HepG2 (cell line): ENCODE measurements around the gene SBK1. TPM values are rescaled to one million over a fixed set of nuclear protein-coding genes. Genes with fewer than 3 reads are reported as not detected.

Experiments
- ATAC-seq: fragments of 200-7000 bp; cut with Tn5 transposase; 3 replicates; pipeline ENCODE4 v1.9.1; 2020; ENCODE audit warnings: mild to moderate bottlenecking, moderate library complexity
- BruUV-seq: library from RNA; stranded (reverse); fragments of 400-500 nt; replicated peaks from 2 replicates; lab custom pipeline; 2021; lab: Mats Ljungman, UMichigan
- CTCF ChIA-PET: fragments of 300-600 bp; formaldehyde crosslinking; extraction: SDS; loops from one replicate; lab custom pipeline; 2021; ENCODE audit warnings: low total read pairs, inconsistent platforms, low intra/inter-chr PET ratio; lab: Yijun Ruan, JAX
- POLR2A ChIA-PET: fragments of 350-600 bp; sonication (Branson Sonifier 250); formaldehyde crosslinking; loops from one replicate; lab custom pipeline; 2020; ENCODE audit warnings: antibody characterized with exemption, inconsistent platforms; lab: Yijun Ruan, JAX
- DNase-seq: peaks from one replicate; pipeline ENCODE4 v3.0.0-alpha.2; 2015; ENCODE audit warnings: low spot score
- FAIRE-seq: peaks from 3 replicates; lab custom pipeline; 2011; peaks lifted over from hg19 to GRCh38; lab: Jason Lieb, UNC
- H2AFZ ChIP-seq: one replicate; pipeline ENCODE4 v1.6.1; 2011; ENCODE audit warnings: low read length, inconsistent platforms
- H3K27ac ChIP-seq: fragments of 300-600 bp; 3 replicates; pipeline ENCODE4 v1.8.0; 2011; ENCODE audit warnings: mixed run types, mild to moderate bottlenecking, mixed read lengths, low read length, inconsistent platforms; ENCODE audit not compliant: insufficient read depth; ENCODE audit errors: extremely low read length
- H3K27me3 ChIP-seq, 2 experiments: fragments of 200-600 bp in 1 of 2; 2 replicates in 1 of 2; 3 replicates in 1 of 2; pipeline versions ENCODE4 v1.6.0 to v1.8.0; 2011; ENCODE audit warnings: low read length in 2 of 2, mild to moderate bottlenecking in 2 of 2, moderate library complexity in 2 of 2, inconsistent platforms in 1 of 2; ENCODE audit not compliant: insufficient read depth in 2 of 2, control insufficient read depth in 1 of 2
- H3K36me3 ChIP-seq, 2 experiments: fragments of 200-600 bp in 1 of 2; replicated peaks in 1 of 2; 2 replicates in 1 of 2; 3 replicates in 1 of 2; pipeline versions ENCODE4 v1.5.1 to v1.8.0; 2011; ENCODE audit warnings: low read length in 2 of 2, inconsistent platforms in 1 of 2; ENCODE audit not compliant: insufficient read depth in 2 of 2, control insufficient read depth in 1 of 2
- H3K4me1 ChIP-seq: 2 replicates; pipeline ENCODE4 v1.5.1; 2012; ENCODE audit warnings: low read length, inconsistent platforms; ENCODE audit not compliant: insufficient read depth
- H3K4me2 ChIP-seq: 2 replicates; pipeline ENCODE4 v1.6.0; 2011; ENCODE audit warnings: low read depth, low read length, inconsistent platforms
- H3K4me3 ChIP-seq, 3 experiments: fragments of 200-600 bp in 1 of 3; sonication (generic), shearing (Covaris generic) in 1 of 3; replicated peaks in 1 of 3; 2 replicates each; pipeline ENCODE4 v1.5.1; 2011 to 2016; ENCODE audit warnings: low read length in 3 of 3, inconsistent platforms in 2 of 3, low read depth in 2 of 3, mild to moderate bottlenecking in 2 of 3, control low read depth in 1 of 3, mixed read lengths in 1 of 3; ENCODE audit not compliant: insufficient read depth in 1 of 3
- H3K79me2 ChIP-seq: one replicate; pipeline ENCODE4 v1.6.1; 2011; ENCODE audit warnings: low read length, inconsistent platforms; ENCODE audit not compliant: insufficient read depth
- H3K9ac ChIP-seq: 2 replicates; pipeline ENCODE4 v1.6.0; 2011; ENCODE audit warnings: mild to moderate bottlenecking, low read depth, low read length, inconsistent platforms; ENCODE audit not compliant: insufficient read depth
- H3K9me3 ChIP-seq: 2 replicates; pipeline ENCODE4 v1.5.1; 2012; ENCODE audit warnings: mild to moderate bottlenecking, low read length
- H4K20me1 ChIP-seq: 2 replicates; pipeline ENCODE4 v1.6.0; 2011; ENCODE audit warnings: inconsistent platforms, mild to moderate bottlenecking, low read length, moderate library complexity; ENCODE audit not compliant: insufficient read depth
- AHDC1 ChIP-seq: sonication (generic); formaldehyde crosslinking; IDR thresholded peaks from 2 replicates; pipeline ENCODE4 v1.5.1; 2020; ENCODE audit warnings: mild to moderate bottlenecking, missing genetic modification reagents, borderline replicate concordance
- CBX5 ChIP-seq: sonication (generic); formaldehyde crosslinking; IDR thresholded peaks from 2 replicates; pipeline ENCODE4 v1.4.0; 2020; ENCODE audit warnings: missing genetic modification reagents, borderline replicate concordance
- FOXK2 ChIP-seq: fragments of 450-650 bp; IDR thresholded peaks from 2 replicates; pipeline ENCODE4 v1.6.1; 2016
- GABPB1 ChIP-seq: IDR thresholded peaks from 2 replicates; pipeline ENCODE4 v1.6.1; 2016; ENCODE audit warnings: mild to moderate bottlenecking, missing genetic modification reagents, moderate library complexity, missing compliant biosample characterization
- HNRNPH1 ChIP-seq: fragments of 200-400 bp; formaldehyde crosslinking; optimal IDR thresholded peaks from 2 replicates; pipeline ENCODE3; 2017; ENCODE audit warnings: mild to moderate bottlenecking, low read depth, low read length
- IRF2 ChIP-seq: IDR thresholded peaks from 2 replicates; pipeline ENCODE4 v1.6.1; 2018; ENCODE audit warnings: missing genetic modification reagents, missing compliant biosample characterization
- JARID2 ChIP-seq: sonication (generic); formaldehyde crosslinking; IDR thresholded peaks from 2 replicates; pipeline ENCODE4 v1.8.1; 2023; ENCODE audit warnings: missing genetic modification reagents, inconsistent platforms; ENCODE audit not compliant: insufficient replicate concordance
- KDM5B ChIP-seq: sonication (generic); formaldehyde crosslinking; IDR thresholded peaks from 2 replicates; pipeline ENCODE4 v1.4.0; 2020; ENCODE audit warnings: missing genetic modification reagents, mild to moderate bottlenecking, borderline replicate concordance
- MAFG ChIP-seq: sonication (generic); formaldehyde crosslinking; IDR thresholded peaks from 2 replicates; pipeline ENCODE4 v1.5.1; 2020; ENCODE audit warnings: mild to moderate bottlenecking, missing genetic modification reagents
- MEIS1 ChIP-seq: sonication (generic); formaldehyde crosslinking; IDR thresholded peaks from 2 replicates; pipeline ENCODE4 v1.9.0; 2021; ENCODE audit warnings: mild to moderate bottlenecking, missing genetic modification reagents, moderate library complexity, borderline replicate concordance
- POLR2AphosphoS2 ChIP-seq: IDR thresholded peaks from 2 replicates; pipeline ENCODE4 v1.6.1; 2011; ENCODE audit warnings: low read depth, low read length, improper control_type of control experiment
- RARA ChIP-seq: IDR thresholded peaks from 2 replicates; pipeline ENCODE4 v1.6.1; 2016; ENCODE audit warnings: missing genetic modification reagents, missing compliant biosample characterization
- RELA ChIP-seq: sonication (generic); formaldehyde crosslinking; IDR thresholded peaks from 2 replicates; pipeline ENCODE4 v1.4.0; 2020; ENCODE audit warnings: missing genetic modification reagents
- SALL1 ChIP-seq: sonication (generic); formaldehyde crosslinking; IDR thresholded peaks from 2 replicates; pipeline ENCODE4 v1.8.0; 2022; ENCODE audit warnings: mild to moderate bottlenecking, missing genetic modification reagents
- ZBTB2 ChIP-seq: sonication (generic); formaldehyde crosslinking; IDR thresholded peaks from 2 replicates; pipeline ENCODE4 v1.8.0; 2022; ENCODE audit warnings: low read depth, missing genetic modification reagents
- ZNF235 ChIP-seq: sonication (generic); formaldehyde crosslinking; IDR thresholded peaks from 2 replicates; pipeline ENCODE4 v1.8.1; 2023; ENCODE audit warnings: mild to moderate bottlenecking, missing genetic modification reagents, borderline replicate concordance
- ZNF446 ChIP-seq: sonication (generic); formaldehyde crosslinking; IDR thresholded peaks from 2 replicates; pipeline ENCODE4 v1.5.0; 2020; ENCODE audit warnings: mild to moderate bottlenecking, missing genetic modification reagents
- ZNF563 ChIP-seq: sonication (generic); formaldehyde crosslinking; IDR thresholded peaks from 2 replicates; pipeline ENCODE4 v1.8.0; 2022; ENCODE audit warnings: mild to moderate bottlenecking, moderate library complexity, missing genetic modification reagents
- WGBS: methylation state at CpG from one replicate; pipeline ENCODE4 v1.1.6; 2017; ENCODE audit warnings: low lambda C conversion rate; 5-methylcytosine and 5-hydroxymethylcytosine counted together
- in situ Hi-C: cut with HindIII; loops from 2 replicates; pipeline ENCODE4 v1.10.0; 2017; ENCODE audit warnings: low pct_unique_long_range_greater_than_20kb; ENCODE audit not compliant: extremely low pct_ligation_motif_present
- intact Hi-C: fragments of 100-400 bp; cut with micrococcal nuclease; formaldehyde crosslinking; loops from one replicate; pipeline ENCODE4 v1.10.0; 2022; ENCODE audit not compliant: unreplicated experiment
- polyA plus RNA-seq, 8 experiments: library from polyadenylated mRNA; depleted of rRNA in 3 of 8; stranded (reverse) in 7 of 8; unstranded in 1 of 8; fragments of >200 nt; fragmentation: Illumina TruSeq in 4 of 8; extraction: Trizol in 4 of 8; gene quantifications; 2 replicates each; pipeline versions ENCODE4 v1.2.1 to v1.2.3, GENCODE V29; 2011 to 2016; ENCODE audit warnings: low read depth in 4 of 8, missing spikeins in 1 of 8, mixed read lengths in 1 of 8; ENCODE audit not compliant: insufficient read depth in 1 of 8
- total RNA-seq, 5 experiments: library from RNA; depleted of rRNA; stranded (reverse); fragments of >200 nt; fragmentation: Illumina TruSeq; extraction: Trizol; gene quantifications; 2 replicates each; pipeline ENCODE4 v1.2.3, GENCODE V29; 2016; ENCODE audit warnings: low read depth in 1 of 5

Gene SBK1
- total and polyA plus RNA-seq, 2 of the 13 experiments (the other 11 are each of a cell fraction or from before 2014, with no cell fraction given) = 0.15 to 0.17 TPM

- TF ChIP-seq JARID2 (CRISPR knock-in tag) (no peak), MEIS1 (no peak), FOXK2 (no peak), ZBTB2 (CRISPR knock-in tag) (no peak), GABPB1 (no peak), ZNF563 (no peak), POLR2AphosphoS2 (no peak)
These were observed 32.6 kb downstream of the SBK1 start (continued) for GRCh38 chr16:28324887-28325279.

- WGBS = 35% methylated on average over 10 of the region's 12 CpGs
- no peak overlapping the region for H2AFZ ChIP-seq
- H3K4me1 ChIP-seq = peaks cover 49% of the 10 kb centered on the region
- ChIA-PET CTCF (no interaction called here), POLR2A (no interaction called here)
- no peak overlapping the region for H3K4me3 ChIP-seq
- no TSS peak for BruUV-seq
- peak; percentile 61 for DNase-seq
- in situ Hi-C loops = no loop called here
- FAIRE-seq = no peak
- intact Hi-C loops = no loop called here
- no peak overlapping the region for H3K27ac ChIP-seq
- H4K20me1 ChIP-seq = no peaks in the 10 kb centered on the region
- no peaks in the 10 kb centered on the region for H3K36me3 ChIP-seq
- peaks cover 0 to 2% of the 10 kb centered on the region in 2 experiments; a peak in 1 of 5 replicates for H3K27me3 ChIP-seq
- H3K9me3 ChIP-seq = no peaks in the 10 kb centered on the region
- no peaks in the 10 kb centered on the region for H3K79me2 ChIP-seq
- H3K4me2 ChIP-seq = no peak overlapping the region
- H3K9ac ChIP-seq = no peak overlapping the region
- ATAC-seq = peak; percentile 64
- TF ChIP-seq SALL1 (CRISPR knock-in tag) = peak; percentile 51; the same call in 1 of the 2 replicates
- TF ChIP-seq RELA (CRISPR knock-in tag) = no peak
- no peak for TF ChIP-seq AHDC1 (CRISPR knock-in tag)
- no peak for TF ChIP-seq RARA
- 0 out of 2 replicates have a peak, but pooled peaks have one; percentile 38 for TF ChIP-seq IRF2 (CRISPR knock-in tag)
- TF ChIP-seq ZNF235 = no peak
- TF ChIP-seq MAFG (CRISPR knock-in tag) = no peak
- TF ChIP-seq ZNF446 (CRISPR knock-in tag) = no peak
- no peak for TF ChIP-seq KDM5B (CRISPR knock-in tag)
- no peak for TF ChIP-seq HNRNPH1
- peak; percentile 37; the same call in 1 of the 2 replicates for TF ChIP-seq CBX5 (CRISPR knock-in tag)
- TF ChIP-seq POLR2AphosphoS2 = no peak
These were observed 34.7 kb downstream of the SBK1 start for GRCh38 chr16:28326881-28327610.
